Right cardiac atrium (tissue), 5 donors: ENCODE data around the gene CCDC28B. TPM values are rescaled to one million over a fixed set of nuclear protein-coding genes. Genes with fewer than 3 reads are reported as not detected.

Experiments used
- ATAC-seq, 2 donors: fragments of 200-7000 bp; cut with Tn5 transposase; one replicate each; pipeline versions ENCODE4 v1.8.0 to v1.9.1; 2020; ENCODE audit warnings: moderate library complexity in 2 of 2, mild to moderate bottlenecking in 1 of 2
- DNase-seq, 3 donors: peaks; one replicate each; pipeline ENCODE4 v3.0.0-alpha.2; 2020
- H3K27ac ChIP-seq: one replicate; pipeline ENCODE4 v1.5.1; 2013; ENCODE audit warnings: mild to moderate bottlenecking, low read length, control low read depth, moderate library complexity
- H3K27me3 ChIP-seq: one replicate; pipeline ENCODE4 v1.6.1; 2013; ENCODE audit not compliant: control insufficient read depth, insufficient read depth
- H3K4me1 ChIP-seq: one replicate; pipeline ENCODE4 v1.6.1; 2013; ENCODE audit warnings: low read length; ENCODE audit not compliant: control insufficient read depth, insufficient read depth
- H3K4me3 ChIP-seq: one replicate; pipeline ENCODE4 v1.5.1; 2013; ENCODE audit warnings: low read length, control low read depth
- H3K9me3 ChIP-seq: one replicate; pipeline ENCODE4 v1.6.1; 2013; ENCODE audit warnings: low read length; ENCODE audit not compliant: control insufficient read depth
- WGBS: extraction: QIAGEN DNeasy Blood & Tissue Kit; methylation state at CpG from one replicate; pipeline ENCODE4 v1.1.7; 2013; 5-methylcytosine and 5-hydroxymethylcytosine counted together
- intact Hi-C, 4 donors: fragments of 100-400 bp; cut with DNase I; formaldehyde crosslinking; loops; one replicate each; pipeline versions ENCODE4 v1.11.0 to v1.14.0; 2022 to 2023
- polyA plus RNA-seq: library from polyadenylated mRNA; stranded (reverse); fragments of 200-250 nt; gene quantifications from one replicate; pipeline ENCODE4 v1.2.3, GENCODE V29; 2013
- total RNA-seq, 4 donors: library from RNA; stranded (reverse); fragmentation: NEBNext Ultra II Directional; extraction: Animal tissue kit (Norgen Biotek cat#: 25700); gene quantifications; one replicate each; pipeline ENCODE4 v1.2.1, GENCODE V29; 2021
- donor health status: healthy with polysubstance abuse.
- donor health status: DM: no; HTN: yes; CAD: no.
- donor health status: DM: no; HTN: no; CAD: no.
- donor health status: DM: no; HTN: yes; CAD: no; lungs with severe emphysema.
- donor health status: DM: yes; HTN: yes; CAD: no.

Gene CCDC28B
- total and polyA plus RNA-seq, 5 donors: 8.0 to 26.9 (median 16.3) TPM

GRCh38 chr1:32242341-32242851 lies 42.0 kb downstream of the CCDC28B start:
- H3K9me3 ChIP-seq: no peaks in the 10 kb centered on the region
- intact Hi-C loops: loop anchor here in 1 of 4 donors (10.0 kb wide), 1 partner anchor 52 kb away; the partner anchor contains the start of gene HDAC1
- H3K27ac ChIP-seq: no peak overlapping the region
- peak overlapping the region; percentile 17 for H3K4me3 ChIP-seq
- WGBS: 26% methylated on average over 7 of the region's 7 CpGs
- DNase-seq (peak; percentile 39 to 80 (median 77)), ATAC-seq (peak in 1 of 2 donors; percentile 25)
- no peaks in the 10 kb centered on the region for H3K27me3 ChIP-seq
- peaks cover 4% of the 10 kb centered on the region for H3K4me1 ChIP-seq

DNA sequence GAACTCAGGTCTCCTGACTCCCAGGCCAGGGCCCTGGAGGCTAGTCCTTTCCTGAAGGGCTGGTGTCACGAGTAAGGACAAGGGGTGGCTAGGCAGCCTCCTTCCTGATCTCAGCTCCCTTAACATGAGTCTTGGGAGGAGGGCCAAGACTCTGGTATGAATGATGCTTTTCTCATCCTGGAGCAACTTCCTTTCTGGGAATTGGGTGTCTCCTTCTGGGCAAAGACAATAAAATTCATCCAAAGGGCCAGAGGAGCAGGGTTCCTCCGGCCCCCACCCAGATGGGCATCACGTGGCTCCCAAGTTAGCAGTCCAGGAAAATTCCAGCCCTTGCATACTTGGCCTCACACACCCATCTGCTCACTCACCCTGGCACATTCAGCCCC lies 46.5 kb downstream of the CCDC28B start, which contains the start of gene FAM167B:
Gene FAM167B, plus strand, starts transcription at position 335 of the 386 bp plus-strand sequence. CDS start 200 bp downstream, outside the sequence.
- H3K27me3 ChIP-seq: no peaks in the 10 kb centered on the region
- DNase-seq (peak; percentile 60 to 81 (median 73)), ATAC-seq (peak; percentile 77 to 82)
- intact Hi-C loops: loop anchor here in 1 of 4 donors (10.0 kb wide), 1 partner anchor 48 kb away; the partner anchor contains the start of gene HDAC1
- H3K9me3 ChIP-seq: no peaks in the 10 kb centered on the region
- WGBS: 40% methylated on average over 3 of the region's 3 CpGs
- peak within 1 kb of the TSS; percentile 80 for H3K27ac ChIP-seq
- H3K4me3 ChIP-seq: no peak within 1 kb of the TSS
- H3K4me1 ChIP-seq: peaks cover 4% of the 10 kb centered on the region

GRCh38 chr1:32247452-32247851 lies 47.1 kb downstream of the CCDC28B start:
- peak in 2 of 3 donors; percentile 76 for DNase-seq
- ATAC-seq: peak; percentile 3
- Histone ChIP-seq H3K27me3 (no peaks in the 10 kb centered on the region), H3K9me3 (no peaks in the 10 kb centered on the region), H3K4me3 (no peak overlapping the region), H3K27ac (peak overlapping the region; percentile 80), H3K4me1 (peaks cover 5% of the 10 kb centered on the region)
- intact Hi-C loops: loop anchor here in 1 of 4 donors (10.0 kb wide), 1 partner anchor 47 kb away; the partner anchor contains the start of gene HDAC1
- WGBS: 56% methylated on average over 12 of the region's 12 CpGs

DNA sequence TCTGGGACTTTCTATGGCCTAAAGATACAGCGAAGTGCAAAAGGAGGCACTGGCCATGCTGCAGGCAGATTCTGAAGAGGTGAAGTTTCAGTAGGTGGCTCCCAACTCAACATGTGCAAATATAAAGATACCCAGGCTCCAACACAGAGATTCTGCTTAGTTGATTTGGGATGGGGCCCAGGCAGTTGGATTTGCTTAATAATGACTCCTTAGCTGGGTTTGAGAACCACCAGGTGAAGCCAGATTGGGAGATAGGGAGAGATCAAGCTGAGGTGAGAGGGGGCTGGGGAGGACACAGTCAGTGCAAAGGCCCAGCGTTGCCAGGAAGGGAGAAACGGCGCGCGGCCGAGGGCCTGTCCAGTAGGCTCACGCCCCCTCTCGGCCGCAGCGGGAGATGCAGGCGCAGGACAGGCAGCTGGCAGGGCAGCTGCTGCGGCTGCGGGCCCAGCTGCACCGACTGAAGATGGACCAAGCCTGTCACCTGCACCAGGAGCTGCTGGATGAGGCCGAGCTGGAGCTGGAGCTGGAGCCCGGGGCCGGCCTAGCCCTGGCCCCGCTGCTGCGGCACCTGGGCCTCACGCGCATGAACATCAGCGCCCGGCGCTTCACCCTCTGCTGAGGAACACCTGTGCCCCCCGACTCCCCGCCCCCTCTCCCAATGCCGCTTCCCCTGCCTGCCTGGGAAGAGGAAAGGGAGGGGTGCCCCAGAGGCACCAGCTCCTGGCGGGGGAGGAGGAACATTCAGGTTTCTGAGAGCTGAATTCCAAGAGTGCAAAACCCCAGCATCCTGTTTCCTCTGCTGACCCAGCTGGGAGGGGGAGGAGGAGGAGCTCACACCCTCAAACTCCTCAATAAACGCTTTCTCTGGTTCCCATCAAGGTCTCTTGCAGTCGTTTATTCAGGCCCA lies 47.8 kb downstream of the CCDC28B start:
- Histone ChIP-seq H3K9me3 (no peaks in the 10 kb centered on the region), H3K27me3 (no peaks in the 10 kb centered on the region), H3K27ac (peak overlapping the region; percentile 80), H3K4me1 (peaks cover 6% of the 10 kb centered on the region), H3K4me3 (no peak overlapping the region)
- intact Hi-C loops: loop anchor here in 1 of 4 donors (10.0 kb wide), 1 partner anchor 47 kb away; the partner anchor contains the start of gene HDAC1
- ATAC-seq (peak; percentile 56 to 62), DNase-seq (peak; percentile 87 to 96 (median 94))
- WGBS: 11% methylated on average over 31 of the region's 31 CpGs

GRCh38 chr1:32249831-32250525 lies 49.6 kb downstream of the CCDC28B start:
- H3K4me3 ChIP-seq: no peak overlapping the region
- peak overlapping the region; percentile 91 for H3K27ac ChIP-seq
- ATAC-seq (peak; percentile 38 to 55), DNase-seq (peak; percentile 51 to 75 (median 73))
- peaks cover 6% of the 10 kb centered on the region for H3K4me1 ChIP-seq
- 55% methylated on average over 9 of the region's 9 CpGs for WGBS
- intact Hi-C loops: loop anchor here in 1 of 4 donors (10.0 kb wide), 1 partner anchor 45 kb away; the partner anchor contains the start of gene HDAC1
- no peaks in the 10 kb centered on the region for H3K27me3 ChIP-seq
- H3K9me3 ChIP-seq: no peaks in the 10 kb centered on the region

DNA sequence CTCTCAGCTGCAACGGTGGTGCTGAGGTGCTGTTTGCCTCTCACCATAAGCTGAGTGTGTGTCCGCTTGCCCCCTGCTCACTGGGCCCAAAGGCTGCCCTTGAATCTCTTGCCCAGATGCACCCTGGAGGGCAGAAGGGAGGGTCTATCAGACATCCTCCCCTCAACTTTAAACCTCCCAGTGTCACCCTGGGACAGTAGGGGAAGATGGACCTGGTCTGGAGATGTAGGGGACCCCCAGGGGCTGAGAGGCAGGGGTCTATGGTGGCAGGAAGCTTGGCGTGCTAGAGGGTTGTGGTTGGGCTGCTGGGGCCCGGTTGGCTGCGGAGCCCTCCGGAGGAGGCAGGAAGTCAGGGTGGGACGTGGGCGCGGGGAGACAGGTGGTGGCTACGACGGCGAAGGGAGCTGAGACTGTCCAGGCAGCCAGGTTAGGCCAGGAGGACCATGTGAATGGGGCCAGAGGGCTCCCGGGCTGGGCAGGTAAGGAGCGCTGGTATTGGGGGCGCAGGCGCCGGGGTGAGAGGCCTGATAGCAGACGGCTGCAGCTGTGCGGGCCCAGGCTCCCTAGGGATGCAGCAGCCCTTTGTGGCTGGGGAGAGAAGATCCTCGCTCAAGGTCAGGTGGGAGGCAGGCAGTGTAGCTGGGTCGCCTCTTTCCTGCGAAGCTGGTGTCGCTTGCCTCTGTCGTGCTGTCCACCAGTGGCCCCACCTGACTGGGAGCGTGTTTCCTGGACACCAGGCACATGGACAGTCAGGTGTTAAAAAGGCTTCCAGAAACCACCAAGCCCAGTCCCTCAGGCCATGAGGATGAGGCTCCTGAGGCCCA lies 50.7 kb downstream of the CCDC28B start, which contains the start of gene LCK:
Gene LCK, plus strand, starts transcription at position 373 of the 824 bp plus-strand sequence. CDS start 23,065 bp downstream, outside the sequence.
- peak in 2 of 3 donors; percentile 57 to 59 for DNase-seq
- H3K9me3 ChIP-seq: no peaks in the 10 kb centered on the region
- H3K4me3 ChIP-seq: no peak within 1 kb of the TSS
- H3K27me3 ChIP-seq: no peaks in the 10 kb centered on the region
- WGBS: 68% methylated on average over 25 of the region's 25 CpGs
- ATAC-seq: no peak
- H3K4me1 ChIP-seq: peaks cover 6% of the 10 kb centered on the region
- intact Hi-C loops: no loop called here
- peak within 1 kb of the TSS; percentile 91 for H3K27ac ChIP-seq

Other genes starting within 250 kb of the CCDC28B start
- gene KHDRBS1, start 186.7 kb upstream of the CCDC28B start, total RNA-seq: 10 to 100 TPM; 65.4 to 70.0 (median 69.0) TPM
- 48.6 TPM for gene KHDRBS1, start 186.7 kb upstream of the CCDC28B start, polyA plus RNA-seq
- gene TMEM39B, start 127.7 kb upstream of the CCDC28B start, total RNA-seq: 10 to 100 TPM in 1 of 4 donors, 1 to 10 TPM in 3; 8.0 to 11.1 (median 8.6) TPM
- 6.2 TPM for gene TMEM39B, start 127.7 kb upstream of the CCDC28B start, polyA plus RNA-seq
- 10 to 100 TPM; 72.4 to 79.7 (median 75.8) TPM for gene KPNA6, start 92.5 kb upstream of the CCDC28B start, total RNA-seq
- 14.7 TPM for gene KPNA6, start 92.5 kb upstream of the CCDC28B start, polyA plus RNA-seq
- gene TXLNA, start 20.9 kb upstream of the CCDC28B start, total RNA-seq: 10 to 100 TPM; 18.5 to 29.4 (median 21.2) TPM
- gene TXLNA, start 20.9 kb upstream of the CCDC28B start, polyA plus RNA-seq: 13.8 TPM
- 1 to 10 TPM in 3 of 4 donors, under 1 TPM in 1; 0.81 to 1.5 (median 1.5) TPM for gene IQCC, start 5.1 kb downstream of the CCDC28B start, total RNA-seq
- 1.00 TPM for gene IQCC, start 5.1 kb downstream of the CCDC28B start, polyA plus RNA-seq
- gene DCDC2B, start 8.5 kb downstream of the CCDC28B start, total RNA-seq: not detected
- gene DCDC2B, start 8.5 kb downstream of the CCDC28B start, polyA plus RNA-seq: 0.05 TPM
- 10 to 100 TPM in 3 of 4 donors, 1 to 10 TPM in 1; 9.1 to 14.4 (median 13.9) TPM for gene TMEM234, start 21.8 kb downstream of the CCDC28B start, total RNA-seq
- 13.6 TPM for gene TMEM234, start 21.8 kb downstream of the CCDC28B start, polyA plus RNA-seq
- 100 to 1,000 TPM in 1 of 4 donors, 10 to 100 TPM in 3; 99.2 to 104 (median 99.8) TPM for gene EIF3I, start 21.8 kb downstream of the CCDC28B start, total RNA-seq
- gene EIF3I, start 21.8 kb downstream of the CCDC28B start, polyA plus RNA-seq: 127 TPM
- 1 to 10 TPM; 2.0 to 4.4 (median 3.8) TPM for gene FAM167B, start 46.6 kb downstream of the CCDC28B start, total RNA-seq
- 6.5 TPM for gene FAM167B, start 46.6 kb downstream of the CCDC28B start, polyA plus RNA-seq
- gene LCK, start 50.7 kb downstream of the CCDC28B start, total RNA-seq: 1 to 10 TPM in 3 of 4 donors, under 1 TPM in 1; 0.23 to 2.4 (median 1.3) TPM
- 0.41 TPM for gene LCK, start 50.7 kb downstream of the CCDC28B start, polyA plus RNA-seq
- 10 to 100 TPM; 34.1 to 44.9 (median 39.5) TPM for gene HDAC1, start 91.5 kb downstream of the CCDC28B start, total RNA-seq
- gene HDAC1, start 91.5 kb downstream of the CCDC28B start, polyA plus RNA-seq: 28.1 TPM
- 10 to 100 TPM; 14.5 to 52.7 (median 40.2) TPM for gene MARCKSL1, start 135.6 kb downstream of the CCDC28B start, total RNA-seq
- gene MARCKSL1, start 135.6 kb downstream of the CCDC28B start, polyA plus RNA-seq: 30.6 TPM
- 1 to 10 TPM; 2.0 to 5.3 (median 3.6) TPM for gene FAM229A, start 161.9 kb downstream of the CCDC28B start, total RNA-seq
- gene FAM229A, start 161.9 kb downstream of the CCDC28B start, polyA plus RNA-seq: 3.5 TPM
- 1 to 10 TPM; 1.1 to 2.7 (median 1.8) TPM for gene TSSK3, start 161.9 kb downstream of the CCDC28B start, total RNA-seq
- 1.5 TPM for gene TSSK3, start 161.9 kb downstream of the CCDC28B start, polyA plus RNA-seq
- gene BSDC1, start 193.8 kb downstream of the CCDC28B start, total RNA-seq: 10 to 100 TPM; 40.4 to 56.0 (median 48.6) TPM
- gene BSDC1, start 193.8 kb downstream of the CCDC28B start, polyA plus RNA-seq: 37.1 TPM